GM12891 (cell line): ENCODE measurements around the gene LRRC37A3. TPM values are rescaled to one million over a fixed set of nuclear protein-coding genes. Genes with fewer than 3 reads are reported as not detected.
"Not testable (repeated sequence)": the region's sequence is repeated elsewhere in the genome, so short reads cannot be mapped to it uniquely, and the experiment has no call there.

Experiments
- DNase-seq: peaks from one replicate; pipeline ENCODE4 v3.0.0; 2011; ENCODE audit warnings: low spot score; ENCODE audit not compliant: insufficient read length
- FAIRE-seq: peaks from 2 replicates; lab custom pipeline; 2011; peaks lifted over from hg19 to GRCh38; lab: Jason Lieb, UNC
- PAX5 ChIP-seq: IDR thresholded peaks from 2 replicates; pipeline ENCODE4 v1.6.1; 2011; ENCODE audit warnings: low read length, moderate library complexity, mild to moderate bottlenecking; ENCODE audit not compliant: insufficient read depth, severe bottlenecking
- POLR2A ChIP-seq: IDR thresholded peaks from 2 replicates; pipeline ENCODE4 v1.6.1; 2011; ENCODE audit warnings: low read depth, low read length, control low read depth
- POLR2AphosphoS5 ChIP-seq: IDR thresholded peaks from 2 replicates; pipeline ENCODE4 v1.6.1; 2011; ENCODE audit warnings: low read depth, low read length, control low read depth
- POU2F2 ChIP-seq: IDR thresholded peaks from 2 replicates; pipeline ENCODE4 v1.6.1; 2011; ENCODE audit warnings: low read depth, mild to moderate bottlenecking, control low read depth, low read length, moderate library complexity
- SPI1 ChIP-seq: IDR thresholded peaks from 2 replicates; pipeline ENCODE4 v1.6.1; 2011; ENCODE audit warnings: low read depth, low read length, control low read depth
- TAF1 ChIP-seq: IDR thresholded peaks from 2 replicates; pipeline ENCODE4 v1.6.1; 2011; ENCODE audit warnings: low read depth, low read length, control low read depth
- polyA plus RNA-seq: library from polyadenylated mRNA; unstranded; fragments of >200 nt; gene quantifications from one replicate; pipeline ENCODE4 v1.2.1, GENCODE V29; 2012; ENCODE audit warnings: low read depth, missing spikeins, inconsistent platforms; ENCODE audit not compliant: missing spikeins

LRRC37A3 gene
- 1.8 TPM for polyA plus RNA-seq

- FAIRE-seq: peak; percentile 99
Measured at GRCh38 chr17:64919289-64920025, at the start of gene LRRC37A3. Gene LRRC37A3 (minus strand): TSS chr17:64919478. CDS start chr17:64897257, 22,221 bp downstream.

GRCh38 chr17:64965873-64966287 lies 46.6 kb upstream of the LRRC37A3 start:
- FAIRE-seq: peak; percentile 98
- peak; percentile 54 for DNase-seq

More at GRCh38 chr17:64919289-64920025, at the start of gene LRRC37A3:
- peak; percentile 76 for DNase-seq
- TF ChIP-seq POU2F2 (peak; percentile 72), TAF1 (peak; percentile 90), PAX5 (peak; percentile 52), POLR2A (peak; percentile 73), POLR2AphosphoS5 (peak; percentile 63; the same call in 1 of the 2 replicates)

GRCh38 chr17:64965256-64965872 lies 46.1 kb upstream of the LRRC37A3 start:
- not testable (repeated sequence) for DNase-seq, FAIRE-seq

GRCh38 chr17:64964796-64965195 lies 45.5 kb upstream of the LRRC37A3 start:
- no peak for DNase-seq
- peak; percentile 85 for FAIRE-seq
- TF ChIP-seq TAF1 (no peak), POU2F2 (no peak), POLR2A (no peak), SPI1 (no peak), PAX5 (no peak), POLR2AphosphoS5 (no peak)

- not testable (repeated sequence) for FAIRE-seq, DNase-seq
Measured at GRCh38 chr17:64963814-64964213, 44.5 kb upstream of the LRRC37A3 start.

GRCh38 chr17:64961563-64962378 lies 42.5 kb upstream of the LRRC37A3 start:
- DNase-seq: not testable (repeated sequence)
- FAIRE-seq: peak; percentile 90

- FAIRE-seq (no peak), DNase-seq (no peak)
- TF ChIP-seq TAF1: no peak
- no peak for TF ChIP-seq POU2F2
- TF ChIP-seq SPI1: no peak
- TF ChIP-seq POLR2A: no peak
- no peak for TF ChIP-seq POLR2AphosphoS5
- no peak for TF ChIP-seq PAX5
Measured at GRCh38 chr17:64951877-64952276, 32.6 kb upstream of the LRRC37A3 start.

- DNase-seq: no peak
- no peak for FAIRE-seq
- TF ChIP-seq PAX5: no peak
- TF ChIP-seq POLR2A: no peak
- no peak for TF ChIP-seq SPI1
- no peak for TF ChIP-seq POLR2AphosphoS5
Measured at GRCh38 chr17:64950871-64951270, 31.6 kb upstream of the LRRC37A3 start.

- no peak for DNase-seq
- FAIRE-seq: no peak
- TF ChIP-seq TAF1 (no peak), POU2F2 (no peak), POLR2AphosphoS5 (no peak), SPI1 (no peak), POLR2A (no peak), PAX5 (no peak)
Measured at GRCh38 chr17:64947152-64947551, 27.9 kb upstream of the LRRC37A3 start.

GRCh38 chr17:64941761-64942160 lies 22.5 kb upstream of the LRRC37A3 start:
- DNase-seq: no peak
- TF ChIP-seq POU2F2: no peak
- no peak for TF ChIP-seq POLR2A
- no peak for TF ChIP-seq PAX5
- TF ChIP-seq SPI1: no peak
- no peak for TF ChIP-seq POLR2AphosphoS5
- no peak for TF ChIP-seq TAF1
- no peak for FAIRE-seq
